HuH-7.5 (cell line): ENCODE results near the gene ANAPC5.
"Not testable (repeated sequence)": the region's sequence is repeated elsewhere in the genome, so short reads cannot be mapped to it uniquely, and the experiment has no call there.

Experiments
- DNase-seq: peaks from one replicate; pipeline ENCODE4 v3.0.0; 2011; ENCODE audit warnings: low spot score

The ANAPC5 gene

GRCh38 chr12:121351820-121352681 lies at the start of gene ANAPC5:
Gene ANAPC5 (minus strand): TSS chr12:121352411. CDS start chr12:121352340, 71 bp downstream.
- DNase-seq = peak; percentile 85

DNA sequence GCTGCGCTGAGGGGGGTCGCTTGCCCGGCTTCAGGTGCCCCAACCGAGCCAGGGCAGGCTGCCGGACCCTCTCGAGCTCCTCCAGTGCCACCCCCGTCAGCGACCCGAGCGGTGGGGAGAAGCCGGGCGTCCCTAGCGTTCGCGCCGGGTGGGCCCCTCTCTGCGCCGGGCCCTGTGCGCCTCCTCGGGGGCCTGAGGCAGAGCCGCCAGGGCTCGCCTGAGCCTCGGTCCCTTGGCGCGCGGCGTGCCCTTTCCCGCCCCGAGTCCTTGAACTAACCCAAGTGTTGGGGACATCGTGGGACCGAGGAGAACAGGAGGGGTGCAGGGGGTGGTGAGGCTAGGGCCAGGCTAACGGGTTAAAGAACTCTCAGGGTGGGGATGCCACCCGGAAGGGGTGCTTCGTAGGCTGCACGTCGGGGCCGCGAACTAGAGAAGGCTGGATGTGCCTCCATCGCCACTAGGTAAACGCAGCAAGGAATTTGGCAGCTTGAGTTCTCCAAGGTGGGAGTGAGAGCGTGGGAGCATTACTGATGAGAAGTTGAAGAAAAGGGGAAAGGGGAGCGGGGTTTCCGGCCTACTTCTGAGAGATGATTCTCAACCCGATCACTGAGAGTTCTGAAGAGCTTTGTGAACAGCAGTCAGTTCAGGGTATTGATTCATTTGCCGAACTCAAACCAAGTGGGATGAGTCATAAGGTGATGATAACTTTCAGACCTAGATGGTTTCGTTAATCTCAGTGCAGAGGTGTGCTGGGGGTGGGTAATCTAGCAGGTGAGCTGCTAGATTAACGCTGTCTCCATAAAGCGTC lies 48.3 kb upstream of the ANAPC5 start:
- no peak for DNase-seq

DNA sequence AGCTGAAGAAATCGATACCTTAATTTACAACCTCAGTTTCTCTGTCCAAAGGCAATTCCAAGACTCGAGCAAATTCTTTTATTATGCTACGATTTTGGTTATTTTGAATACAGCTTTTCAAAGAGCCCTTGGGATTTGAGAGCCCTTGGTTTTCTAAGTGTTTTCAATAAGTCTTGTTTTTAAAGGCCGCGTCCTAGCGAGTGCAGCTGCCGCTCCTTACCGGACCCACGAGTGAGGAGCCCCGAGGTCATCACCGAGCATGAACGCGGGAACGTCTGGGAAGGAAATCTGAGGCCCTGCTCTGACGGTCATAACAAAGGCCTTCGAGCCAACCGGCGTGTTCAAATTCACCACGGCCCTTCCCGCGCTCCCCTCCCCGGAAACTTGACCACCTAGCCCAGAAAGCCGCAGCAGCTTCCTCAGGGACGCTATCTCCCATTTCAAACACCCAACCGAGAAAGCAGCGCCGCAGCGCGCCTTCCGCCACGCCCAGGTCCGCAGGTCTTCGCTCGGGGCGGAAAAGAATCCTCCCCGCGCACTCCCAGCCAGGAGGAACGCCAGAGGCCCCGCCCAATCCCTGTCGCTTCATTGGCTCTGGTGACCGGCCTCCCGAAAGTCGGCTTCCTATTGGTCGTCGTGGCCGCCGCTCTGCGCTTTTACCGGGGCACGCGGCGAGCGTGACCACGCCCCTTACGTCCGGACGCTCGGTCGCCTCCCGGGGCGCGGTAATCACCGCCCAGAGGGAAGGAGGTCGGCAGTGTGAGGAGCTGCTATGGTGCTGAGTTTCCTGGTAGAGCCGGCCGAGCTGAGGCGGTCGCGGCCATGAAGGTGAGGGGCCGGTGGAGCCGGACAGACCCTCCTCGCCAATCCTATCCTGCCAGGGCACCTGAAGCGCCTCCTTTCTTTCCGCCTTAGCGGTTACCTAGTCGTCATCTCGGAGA lies 47.5 kb upstream of the ANAPC5 start, which contains the start of gene RNF34:
Gene RNF34, plus strand, starts transcription at position 728 of the 941 bp plus-strand sequence. Its CDS starts 95 bp downstream, at position 823.
- peak; percentile 82 for DNase-seq

DNA sequence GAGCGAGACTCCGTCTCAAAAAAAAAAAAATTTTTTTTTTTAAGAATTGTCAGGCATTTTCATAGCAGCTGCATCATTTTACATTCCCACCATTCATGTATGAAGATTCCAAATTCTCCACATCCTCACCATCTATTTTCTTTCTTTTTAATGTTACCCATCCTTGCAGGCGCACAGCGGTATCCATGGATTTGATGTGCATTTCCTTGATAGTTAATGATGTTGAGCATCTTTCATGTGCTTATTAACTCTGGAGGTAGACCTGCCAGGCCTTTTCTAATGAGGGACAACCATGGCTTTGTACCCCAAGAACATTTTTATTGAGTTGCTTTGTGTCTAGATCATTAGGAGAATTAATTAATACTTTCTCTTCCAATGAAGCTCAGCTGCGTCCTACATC lies 46.1 kb upstream of the ANAPC5 start:
- no peak for DNase-seq

GRCh38 chr12:121397521-121397920 lies 45.3 kb upstream of the ANAPC5 start:
- no peak for DNase-seq

DNA sequence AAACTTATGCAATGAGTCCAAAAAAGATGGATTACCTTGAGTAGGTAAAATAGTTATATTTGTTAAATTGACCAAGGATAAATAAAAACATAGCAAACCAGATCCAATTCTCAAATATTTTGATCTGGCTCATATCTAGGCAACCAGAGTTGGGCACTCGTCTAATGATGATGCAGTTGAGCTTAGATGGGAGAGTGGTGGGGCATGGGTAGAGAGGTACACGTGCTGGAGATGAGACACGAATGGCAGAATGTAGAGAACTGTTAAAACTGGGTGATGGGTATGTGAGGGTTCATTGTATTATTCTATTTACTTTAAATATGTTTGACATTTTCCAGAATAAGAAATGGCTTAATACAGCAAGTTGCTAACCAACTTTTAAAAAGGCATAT lies 40.1 kb upstream of the ANAPC5 start:
- no peak for DNase-seq

DNA sequence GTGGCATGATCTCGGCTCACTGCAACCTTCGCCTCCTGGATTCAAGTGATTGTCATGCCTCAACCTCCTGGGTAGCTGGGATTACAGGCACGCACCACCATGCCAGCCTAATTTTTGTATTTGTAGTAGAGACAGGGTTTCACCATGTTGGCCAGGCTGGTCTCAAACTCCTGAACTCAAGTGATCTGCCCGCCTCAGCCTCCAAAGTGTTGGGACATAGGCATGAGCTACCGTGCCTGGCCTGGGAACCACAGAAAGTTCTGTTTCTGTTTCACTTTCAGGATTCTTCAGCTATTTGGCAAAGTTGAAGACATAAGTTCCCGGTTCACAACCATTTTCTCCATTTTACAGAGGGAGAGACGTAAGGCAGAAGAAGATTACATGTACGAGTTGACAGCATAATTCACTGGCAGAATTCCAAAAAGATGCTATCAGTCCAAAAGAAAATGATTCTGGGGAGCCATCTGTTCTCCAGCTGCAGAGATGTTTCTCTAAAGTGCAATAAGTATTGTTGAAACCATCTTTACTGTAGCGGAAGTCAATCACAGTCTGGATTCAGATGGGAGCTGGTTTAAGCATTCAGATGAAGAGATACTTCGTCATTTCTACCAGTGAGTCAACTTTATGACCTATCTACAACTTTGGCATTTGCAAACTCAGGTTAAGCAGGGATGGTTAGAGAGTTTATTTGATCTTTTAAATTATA lies 39.6 kb upstream of the ANAPC5 start:
- DNase-seq = no peak

DNA sequence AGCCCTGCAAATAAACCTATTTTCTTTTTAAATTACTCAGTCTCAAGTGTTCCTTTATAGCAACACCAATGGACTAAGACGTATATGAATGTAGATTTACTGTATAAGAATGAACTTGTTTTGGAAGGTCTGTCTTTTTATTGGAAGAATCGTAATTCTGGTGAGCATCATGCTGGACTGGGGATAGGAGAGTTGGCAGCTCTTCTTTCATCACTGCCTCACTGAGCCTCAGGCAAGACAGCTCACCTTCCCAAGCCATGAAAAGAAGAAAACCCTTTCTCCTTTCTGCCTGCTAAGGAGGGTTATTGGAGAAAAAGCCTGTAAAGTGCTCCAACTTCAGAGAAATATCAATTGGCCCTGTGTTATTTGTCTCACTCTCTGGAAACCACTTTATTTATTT lies 38.6 kb upstream of the ANAPC5 start:
- no peak for DNase-seq

- no peak for DNase-seq
Measured at GRCh38 chr12:121388421-121388981, 36.3 kb upstream of the ANAPC5 start.

GRCh38 chr12:121384891-121385290 lies 32.7 kb upstream of the ANAPC5 start:
- DNase-seq = not testable (repeated sequence)

GRCh38 chr12:121383601-121384021 lies 31.4 kb upstream of the ANAPC5 start:
- DNase-seq = no peak

DNA sequence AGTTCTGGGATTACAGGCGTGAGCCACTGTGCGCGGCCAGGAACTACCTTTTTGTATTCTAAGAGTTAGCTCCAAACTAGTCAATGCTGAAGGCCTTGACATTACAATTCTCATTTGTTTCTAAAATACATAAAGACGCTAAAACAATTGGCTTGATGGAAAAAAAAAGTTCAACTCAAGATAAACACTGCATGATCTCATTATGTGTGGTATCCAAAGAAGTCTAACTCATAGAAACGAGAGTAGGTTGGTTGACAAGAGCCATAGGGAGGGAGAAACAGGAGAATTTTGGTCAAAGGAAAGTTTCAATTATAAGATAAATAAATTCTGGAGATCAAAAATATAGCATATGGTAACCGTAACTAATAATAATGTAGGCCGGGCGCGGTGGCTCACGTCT lies 27.7 kb upstream of the ANAPC5 start:
- DNase-seq = no peak

DNA sequence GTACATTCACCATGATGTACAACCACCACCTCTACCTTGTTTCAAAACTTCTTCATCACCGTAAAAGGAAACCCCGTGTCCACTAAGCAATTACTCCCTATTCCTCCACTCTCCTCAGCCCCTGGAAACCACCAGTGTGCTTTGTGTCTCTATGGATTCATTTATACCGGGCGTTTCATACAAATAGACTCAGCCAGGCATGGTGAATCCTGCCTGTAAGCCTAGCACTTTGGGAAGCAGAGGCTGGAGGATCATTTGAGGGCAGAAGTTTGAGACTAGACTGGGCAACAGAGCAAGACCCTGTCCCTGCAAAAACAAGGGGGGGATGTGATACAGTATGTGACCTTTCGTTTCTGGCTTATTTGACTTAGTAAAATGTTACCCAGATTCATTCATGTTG lies 26.5 kb upstream of the ANAPC5 start:
- no peak for DNase-seq

DNA sequence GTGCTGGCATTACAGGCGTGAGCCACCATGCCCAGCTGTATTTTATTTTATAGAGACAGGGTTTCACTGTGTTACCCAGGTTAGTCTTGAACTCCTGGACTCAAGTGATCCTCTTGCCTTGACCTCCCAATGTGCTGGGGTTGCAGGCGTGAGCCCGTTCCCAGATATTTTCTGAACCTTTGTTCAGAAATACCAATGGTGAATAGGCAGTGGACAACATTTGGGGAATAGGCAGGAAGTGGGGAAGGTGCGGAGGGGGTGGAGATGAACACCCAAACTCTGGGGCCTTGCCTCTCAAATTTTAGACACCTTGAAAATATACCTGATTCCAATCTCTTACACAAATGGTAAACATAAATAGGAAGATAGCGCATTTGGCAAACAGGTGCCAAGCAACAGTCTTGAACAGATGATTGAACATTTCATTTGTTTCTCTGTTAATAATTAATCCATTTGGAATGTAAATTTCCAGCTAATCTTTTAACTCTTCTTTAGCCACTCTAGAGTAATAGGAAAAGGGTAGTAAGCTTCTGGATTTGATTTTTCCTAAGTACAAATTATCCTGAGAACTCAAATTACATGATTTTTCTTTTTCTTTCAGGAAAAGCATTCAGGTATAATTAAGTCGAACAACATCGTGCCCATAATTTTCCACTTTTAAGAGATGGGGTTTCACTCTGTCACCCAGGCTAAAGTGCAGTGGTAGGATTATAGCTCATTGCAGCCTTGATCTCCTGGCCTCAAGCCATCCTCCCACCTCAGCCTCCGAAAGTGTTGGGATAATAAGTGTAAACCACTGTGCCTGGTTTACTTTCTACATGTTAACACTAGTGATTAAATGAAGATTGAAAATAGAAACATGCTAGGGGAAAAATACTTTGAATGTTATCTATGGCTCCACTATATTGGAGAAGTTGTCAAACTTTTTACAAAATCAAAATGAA lies 24.8 kb upstream of the ANAPC5 start:
- no peak for DNase-seq

GRCh38 chr12:121374945-121375584 lies 22.9 kb upstream of the ANAPC5 start:
- not testable (repeated sequence) for DNase-seq

- not testable (repeated sequence) for DNase-seq
Measured at GRCh38 chr12:121374336-121374735, 22.1 kb upstream of the ANAPC5 start.

- DNase-seq = no peak
Measured at GRCh38 chr12:121373755-121374154, 21.5 kb upstream of the ANAPC5 start.

- no peak for DNase-seq
Measured at GRCh38 chr12:121371404-121371803, 19.2 kb upstream of the ANAPC5 start.

GRCh38 chr12:121366063-121366459 lies 13.8 kb upstream of the ANAPC5 start:
- DNase-seq = no peak
